Common myeloid progenitor, CD34-positive (primary cell): Measurements from ENCODE around the gene SLC7A1.

Experiments used
- CTCF ChIA-PET: fragments of 350-600 bp; sonication (Branson Sonifier 250); formaldehyde crosslinking; loops from one replicate; lab custom pipeline; 2021; ENCODE audit warnings: antibody characterized with exemption; lab: Charles Lee
- POLR2A ChIA-PET: fragments of 350-600 bp; sonication (Branson Sonifier 250); formaldehyde crosslinking; loops from one replicate; lab custom pipeline; 2021; ENCODE audit warnings: antibody characterized with exemption; lab: Charles Lee
- DNase-seq, 3 donors: peaks; one replicate each; pipeline versions ENCODE4 v3.0.0 to v3.0.0-alpha.2; 2013
- H3K27ac ChIP-seq, 2 experiments: 1 replicate in 1 of 2; 2 replicates in 1 of 2; pipeline ENCODE4 v1.7.0; 2013; ENCODE audit warnings: inconsistent platforms in 2 of 2, low read length in 2 of 2, mild to moderate bottlenecking in 2 of 2, low read depth in 1 of 2, moderate library complexity in 1 of 2; ENCODE audit not compliant: severe bottlenecking in 2 of 2, insufficient read depth in 1 of 2, poor library complexity in 1 of 2
- H3K27me3 ChIP-seq, 5 experiments: replicated peaks in 2 of 5; 1 replicate in 3 of 5; 2 replicates in 2 of 5; pipeline versions ENCODE4 v1.6.1 to v1.7.0; 2013; ENCODE audit warnings: low read length in 4 of 5, mild to moderate bottlenecking in 2 of 5, moderate library complexity in 2 of 5, inconsistent platforms in 1 of 5; ENCODE audit not compliant: insufficient read depth in 5 of 5, control insufficient read depth in 4 of 5
- H3K36me3 ChIP-seq, 4 experiments: 1 replicate in 2 of 4; 2 replicates in 2 of 4; pipeline versions ENCODE4 v1.6.1 to v1.7.0; 2013; ENCODE audit warnings: low read length in 3 of 4, control low read depth in 1 of 4, mild to moderate bottlenecking in 1 of 4; ENCODE audit not compliant: control insufficient read depth in 4 of 4, insufficient read depth in 4 of 4
- H3K4me1 ChIP-seq, 4 experiments: 1 replicate in 3 of 4; 2 replicates in 1 of 4; pipeline versions ENCODE4 v1.6.1 to v1.7.1; 2013; ENCODE audit warnings: low read length in 3 of 4, mild to moderate bottlenecking in 3 of 4, control low read depth in 1 of 4, inconsistent platforms in 1 of 4, moderate library complexity in 1 of 4; ENCODE audit not compliant: control insufficient read depth in 4 of 4, insufficient read depth in 4 of 4; ENCODE audit errors: control extremely low read depth in 1 of 4
- H3K4me3 ChIP-seq, 7 experiments: 1 replicate in 4 of 7; 2 replicates in 3 of 7; pipeline versions ENCODE4 v1.5.1 to v1.7.0; 2013; ENCODE audit warnings: mild to moderate bottlenecking in 7 of 7, low read length in 6 of 7, moderate library complexity in 6 of 7, inconsistent platforms in 2 of 7, low read depth in 2 of 7, control low read depth in 1 of 7; ENCODE audit not compliant: insufficient read depth in 4 of 7, control insufficient read depth in 1 of 7; ENCODE audit errors: extremely low read depth in 1 of 7
- H3K9me3 ChIP-seq, 5 experiments: 1 replicate in 4 of 5; 2 replicates in 1 of 5; pipeline versions ENCODE4 v1.6.1 to v1.7.1; 2013; ENCODE audit warnings: low read length in 4 of 5, mild to moderate bottlenecking in 2 of 5, inconsistent platforms in 1 of 5, low read depth in 1 of 5, moderate library complexity in 1 of 5; ENCODE audit not compliant: control insufficient read depth in 4 of 5, insufficient read depth in 2 of 5; ENCODE audit errors: control extremely low read depth in 1 of 5
- WGBS: methylation state at CpG from one replicate; pipeline ENCODE4 v1.1.5; 2013; ENCODE audit not compliant: insufficient coverage; 5-methylcytosine and 5-hydroxymethylcytosine counted together

The SLC7A1 gene

GRCh38 chr13:29509999-29510589 is 85.4 kb downstream of the SLC7A1 start:
- Histone ChIP-seq H3K27me3 (peaks cover 0 to 5% (median 0%) of the 10 kb centered on the region in 5 experiments), H3K27ac (no peak overlapping the region), H3K36me3 (peaks cover 6 to 50% (median 38%) of the 10 kb centered on the region in 4 experiments), H3K4me3 (no peak overlapping the region), H3K4me1 (no peaks in the 10 kb centered on the region), H3K9me3 (no peaks in the 10 kb centered on the region)
- no peak for DNase-seq
- CTCF ChIA-PET, result interaction anchor here (0.6 to 4.4 kb wide), 7 partner anchors 9 to 603 kb away, joined by 3 to 41 read pairs (median 3); no protein-coding TSS in a partner anchor
- whole genome bisulfite sequencing, result 95% methylated on average over 14 of the region's 14 CpGs
- POLR2A ChIA-PET, result no interaction called here

DNA sequence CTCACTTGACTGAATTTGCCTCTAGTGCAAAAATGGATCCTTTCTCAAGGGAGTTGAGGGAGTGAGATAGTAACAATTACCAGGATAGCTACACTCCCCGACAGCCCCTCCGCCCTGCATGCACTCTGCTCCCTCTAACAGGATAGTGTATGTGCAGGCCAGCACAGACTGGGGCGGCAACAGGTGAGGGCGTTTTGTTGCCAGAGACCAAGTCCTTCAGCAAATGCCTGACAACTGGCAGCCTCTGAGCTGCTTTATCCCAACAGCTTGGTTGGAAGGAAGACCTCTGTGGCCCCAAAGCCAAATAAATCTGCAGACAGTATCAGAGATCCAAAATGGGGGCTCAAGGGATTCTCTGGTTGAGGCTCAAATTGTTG is 86.6 kb downstream of the SLC7A1 start:
- H3K27ac ChIP-seq, result no peak overlapping the region
- DNase-seq, result no peak
- ChIA-PET POLR2A (no interaction called here), CTCF (interaction anchor here (0.6 to 4.4 kb wide), 21 partner anchors 10 to 606 kb away, joined by 3 to 41 read pairs (median 4); partner anchors contain the start of gene SLC7A1)
- 97% methylated on average over 4 of the region's 4 CpGs for WGBS
- H3K9me3 ChIP-seq, result no peaks in the 10 kb centered on the region
- H3K4me3 ChIP-seq, result no peak overlapping the region
- no peaks in the 10 kb centered on the region for H3K4me1 ChIP-seq
- peaks cover 0 to 17% (median 3%) of the 10 kb centered on the region in 5 experiments for H3K27me3 ChIP-seq
- H3K36me3 ChIP-seq, result peaks cover 6 to 38% (median 29%) of the 10 kb centered on the region in 4 experiments

GRCh38 chr13:29508130-29508875 is 87.2 kb downstream of the SLC7A1 start:
- DNase-seq, result peak; percentile 53 to 73 (median 59)
- WGBS, result 58% methylated on average over 16 of the region's 16 CpGs
- Histone ChIP-seq H3K4me1 (no peaks in the 10 kb centered on the region), H3K4me3 (no peak overlapping the region), H3K36me3 (peaks cover 6 to 32% (median 25%) of the 10 kb centered on the region in 4 experiments), H3K27me3 (peaks cover 0 to 21% (median 3%) of the 10 kb centered on the region in 5 experiments), H3K27ac (no peak overlapping the region), H3K9me3 (no peaks in the 10 kb centered on the region)
- CTCF ChIA-PET, result interaction anchor here (0.6 to 4.4 kb wide), 29 partner anchors 11 to 607 kb away, joined by 3 to 41 read pairs (median 4); partner anchors contain the start of gene SLC7A1
- POLR2A ChIA-PET, result interaction anchor here (0.6 kb wide), 2 partner anchors 293 to 607 kb away, joined by 4 read pairs; no protein-coding TSS in a partner anchor

- peaks cover 0 to 30% (median 6%) of the 10 kb centered on the region in 5 experiments for H3K27me3 ChIP-seq
- H3K27ac ChIP-seq, result no peak overlapping the region
- ChIA-PET POLR2A (no interaction called here), CTCF (interaction anchor here (0.6 to 4.4 kb wide), 17 partner anchors 10 to 1343 kb away, joined by 3 to 41 read pairs (median 4); partner anchors contain the start of gene SLC7A1)
- 86% methylated on average over 14 of the region's 14 CpGs for WGBS
- peak in 1 of 3 donors; percentile 3 for DNase-seq
- peaks cover 2 to 23% (median 18%) of the 10 kb centered on the region in 4 experiments for H3K36me3 ChIP-seq
- H3K4me1 ChIP-seq, result no peaks in the 10 kb centered on the region
- no peak overlapping the region for H3K4me3 ChIP-seq
- no peaks in the 10 kb centered on the region for H3K9me3 ChIP-seq
Measured at GRCh38 chr13:29507356-29507755, 88.1 kb downstream of the SLC7A1 start.

DNA sequence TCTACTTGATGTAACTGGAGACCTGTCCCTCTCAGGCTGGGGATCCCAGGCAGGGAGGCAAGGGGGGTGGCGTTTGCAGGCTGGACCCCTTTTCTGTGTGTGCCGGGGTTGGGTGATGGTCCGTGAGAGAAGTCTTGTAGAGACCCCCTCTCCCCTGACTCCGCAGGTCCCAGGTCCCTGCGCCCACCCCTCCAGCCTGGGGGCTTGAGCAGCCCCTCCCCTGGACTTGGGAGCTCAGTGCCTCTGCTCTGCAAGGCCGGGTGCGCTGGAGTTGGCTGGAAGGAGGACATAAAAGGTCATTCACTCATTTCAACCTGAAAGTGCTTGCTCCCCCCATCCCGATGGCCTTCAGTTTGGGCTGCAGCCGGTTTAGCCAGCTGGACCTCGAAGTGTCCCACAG is 89.5 kb downstream of the SLC7A1 start:
- POLR2A ChIA-PET, result no interaction called here
- peaks cover 0 to 31% (median 6%) of the 10 kb centered on the region in 5 experiments for H3K27me3 ChIP-seq
- H3K27ac ChIP-seq, result no peak overlapping the region
- H3K4me1 ChIP-seq, result no peaks in the 10 kb centered on the region
- no peak for DNase-seq
- H3K36me3 ChIP-seq, result peaks cover 0 to 10% (median 9%) of the 10 kb centered on the region in 4 experiments
- no peaks in the 10 kb centered on the region for H3K9me3 ChIP-seq
- 93% methylated on average over 6 of the region's 10 CpGs for WGBS
- CTCF ChIA-PET, result interaction anchor here (1.6 to 4.4 kb wide), 4 partner anchors 9 to 610 kb away, joined by 3 to 31 read pairs (median 5); no protein-coding TSS in a partner anchor
- no peak overlapping the region for H3K4me3 ChIP-seq

DNA sequence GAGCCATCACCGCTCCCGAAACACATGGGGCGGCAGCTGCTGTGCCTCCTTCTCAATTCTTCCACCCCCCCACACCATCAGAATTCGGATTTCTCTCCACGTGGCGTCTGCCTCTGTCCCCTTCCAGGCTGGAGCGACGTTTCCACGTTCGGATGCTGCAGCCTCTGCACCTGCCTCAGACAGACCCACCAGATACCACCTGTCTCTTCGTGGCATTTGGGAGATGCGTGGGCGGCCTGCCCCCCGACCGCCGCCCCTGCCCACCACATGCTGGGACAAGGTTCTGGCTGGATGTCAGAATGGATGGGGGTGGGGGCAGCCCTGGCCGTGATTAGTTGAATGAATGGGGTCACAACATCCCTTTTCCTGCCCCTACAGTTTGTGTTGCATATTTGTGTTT is 90.0 kb downstream of the SLC7A1 start:
- CTCF ChIA-PET, result interaction anchor here (0.9 to 2.0 kb wide), 3 partner anchors 8 to 610 kb away, joined by 3 to 6 read pairs (median 4); no protein-coding TSS in a partner anchor

More for the DNA sequence above, 90.0 kb downstream of the SLC7A1 start:
- Histone ChIP-seq H3K27me3 (peaks cover 0 to 31% (median 6%) of the 10 kb centered on the region in 5 experiments), H3K9me3 (no peaks in the 10 kb centered on the region), H3K36me3 (peaks cover 0 to 9% (median 5%) of the 10 kb centered on the region in 4 experiments), H3K27ac (no peak overlapping the region), H3K4me3 (no peak overlapping the region), H3K4me1 (no peaks in the 10 kb centered on the region)
- 92% methylated on average over 11 of the region's 17 CpGs for WGBS
- no peak for DNase-seq
- POLR2A ChIA-PET, result no interaction called here
